NB4 (cell line): ENCODE results near the gene IL6.

ENCODE experiments used
- DNase-seq: peaks from one replicate; pipeline ENCODE4 v3.0.0; 2010; ENCODE audit warnings: low read depth
- H3K4me3 ChIP-seq: one replicate; pipeline ENCODE4 v1.5.1; 2011; ENCODE audit warnings: mild to moderate bottlenecking, low read depth, low read length, moderate library complexity
- CTCF ChIP-seq: IDR thresholded peaks from one replicate; pipeline ENCODE4 v1.5.1; 2012; ENCODE audit warnings: low read depth, low read length
- MAX ChIP-seq: IDR thresholded peaks from 2 replicates; pipeline ENCODE4 v1.6.1; 2011; ENCODE audit warnings: low read depth, low read length
- MYC ChIP-seq: IDR thresholded peaks from 2 replicates; pipeline ENCODE4 v1.6.1; 2011; ENCODE audit warnings: low read depth, low read length
- POLR2A ChIP-seq: IDR thresholded peaks from 2 replicates; pipeline ENCODE4 v1.6.1; 2011; ENCODE audit warnings: mild to moderate bottlenecking; ENCODE audit not compliant: insufficient read length; ENCODE audit errors: extremely low read depth

Gene IL6

GRCh38 chr7:22717760-22718159, 9.2 kb upstream of the IL6 start:
- TF ChIP-seq MYC (no peak), MAX (no peak)
- DNase-seq, result no peak
- H3K4me3 ChIP-seq, result no peak overlapping the region

- no peak overlapping the region for H3K4me3 ChIP-seq
- DNase-seq, result no peak
- TF ChIP-seq POLR2A (no peak), CTCF (no peak), MYC (no peak)
These were observed 8.7 kb upstream of the IL6 start for GRCh38 chr7:22718200-22718711.

GRCh38 chr7:22718911-22719420, 8.0 kb upstream of the IL6 start:
- TF ChIP-seq CTCF (no peak), MAX (no peak), MYC (no peak), POLR2A (no peak)
- no peak for DNase-seq
- H3K4me3 ChIP-seq, result no peak overlapping the region

GRCh38 chr7:22720791-22721786, 5.9 kb upstream of the IL6 start:
- H3K4me3 ChIP-seq, result no peak overlapping the region
- DNase-seq, result no peak
- TF ChIP-seq MAX (no peak), POLR2A (no peak), CTCF (no peak), MYC (no peak)

- no peak overlapping the region for H3K4me3 ChIP-seq
- DNase-seq, result no peak
- TF ChIP-seq CTCF (no peak), MAX (no peak), POLR2A (no peak), MYC (no peak)
These were observed 4.3 kb upstream of the IL6 start for GRCh38 chr7:22722536-22723180.

GRCh38 chr7:22723181-22723601, 3.8 kb upstream of the IL6 start:
- TF ChIP-seq MAX (no peak), MYC (0 out of 2 replicates have a peak, but pooled peaks have one; percentile 21)
- H3K4me3 ChIP-seq, result no peak overlapping the region
- peak; percentile 61 for DNase-seq
